SH-SY5Y (cell line): ENCODE data around the gene NID1.

ENCODE experiments used
- GATA2 ChIP-seq: IDR thresholded peaks from 2 replicates; pipeline ENCODE4 v1.6.1; 2011; ENCODE audit warnings: mild to moderate bottlenecking, low read depth, low read length
- GATA3 ChIP-seq: IDR thresholded peaks from 2 replicates; pipeline ENCODE4 v1.6.1; 2011; ENCODE audit warnings: low read depth, mild to moderate bottlenecking, low read length, moderate library complexity

- TF ChIP-seq GATA2 (no peak), GATA3 (no peak)
These were observed 11.0 kb upstream of the NID1 start for GRCh38 chr1:236075848-236076247.
